ENCODE results near the gene TFRC. TPM values are rescaled to one million over a fixed set of nuclear protein-coding genes. Genes with fewer than 3 reads are reported as not detected.

Gene TFRC
- total and polyA plus RNA-seq, 3 donors from 2014 or later: 38.6 to 77.0 (median 72.1) TPM

DNA sequence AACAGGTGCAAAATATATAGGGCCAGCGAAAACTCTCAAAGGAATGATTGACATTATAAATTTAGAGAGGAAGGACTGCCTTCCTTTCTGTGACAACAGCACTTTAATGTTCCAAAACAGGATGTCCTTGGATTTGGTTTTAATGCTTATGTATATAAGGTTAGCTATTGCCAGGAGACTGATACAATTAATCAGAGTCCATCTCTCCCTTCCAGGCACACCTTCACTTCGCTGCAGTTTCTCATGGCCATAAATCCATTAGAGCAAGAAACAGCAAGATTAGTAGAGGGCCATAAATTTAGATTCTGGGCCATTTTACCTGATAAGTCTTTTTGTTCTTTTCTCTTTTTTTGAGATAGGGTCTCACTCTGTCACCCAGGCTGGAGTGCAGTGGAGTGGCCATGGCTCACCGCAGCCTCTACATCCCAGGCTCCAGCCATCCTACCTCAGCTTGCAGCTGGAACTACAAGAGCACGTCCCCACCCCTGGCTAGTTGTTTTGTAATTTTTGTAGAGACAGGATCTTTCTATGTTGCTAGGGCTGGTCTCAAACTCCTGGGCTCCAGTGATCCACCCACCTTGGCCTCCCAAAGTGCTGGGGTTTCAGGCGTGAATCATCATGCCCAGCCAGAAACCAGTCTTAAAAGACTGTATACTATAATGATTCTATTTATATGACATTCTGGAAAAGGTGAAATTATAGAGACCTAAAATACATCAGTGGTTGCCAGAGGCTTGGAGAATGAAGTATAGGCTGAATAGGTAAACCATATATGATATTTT, 15.7 kb upstream of the TFRC start:
- DNase-seq: no peak
- WGBS, 2 donors: 83 to 86% methylated on average over 5 of the region's 5 CpGs
- H3K9me3 ChIP-seq: no peaks in the 10 kb centered on the region
- no peaks in the 10 kb centered on the region for H3K36me3 ChIP-seq (ENCODE audit: low read depth, missing control alignments)
- TF ChIP-seq CTCF (IDR thresholded peaks at IDR 0.05) (no peak), POLR2A (IDR thresholded peaks at IDR 0.05) (no peak)
- no peaks in the 10 kb centered on the region for H3K27me3 ChIP-seq
- no peak overlapping the region for H3K4me3 ChIP-seq
- intact Hi-C loops (cut with DNase I; ENCODE audit: low total_unique reads): no loop called here
- H3K4me1 ChIP-seq: no peaks in the 10 kb centered on the region
- H3K27ac ChIP-seq: no peak overlapping the region

DNA sequence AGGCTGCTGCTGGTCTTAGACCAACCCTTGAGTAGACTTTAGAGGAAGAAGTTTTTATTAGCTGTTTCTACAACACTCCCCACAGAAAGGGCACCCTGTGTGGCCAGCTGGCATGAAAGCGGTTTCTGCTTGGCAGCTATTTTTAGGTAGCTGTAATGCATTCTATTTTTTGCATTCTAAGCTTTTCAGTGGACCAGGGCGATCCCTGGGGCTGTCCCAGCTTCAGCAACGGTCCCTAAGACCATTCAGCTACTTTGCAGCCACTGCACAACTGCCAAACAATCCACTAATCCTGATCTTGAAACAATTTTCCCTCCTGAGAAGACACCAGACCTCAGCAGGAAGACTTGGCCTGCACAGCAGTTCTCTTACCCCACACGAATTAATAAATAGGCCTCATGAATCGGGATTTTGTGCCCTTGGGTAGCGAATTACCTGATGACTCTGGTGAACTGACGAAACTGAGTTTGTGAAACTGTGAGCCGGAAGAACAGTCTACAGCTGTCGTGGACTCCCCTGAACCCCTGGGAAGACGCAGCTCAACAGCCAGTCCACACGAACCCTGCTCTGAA, 14.6 kb upstream of the TFRC start:
- no peak overlapping the region for H3K27ac ChIP-seq
- 75 to 77% methylated on average over 9 to 11 of the region's 11 CpGs for WGBS, 2 donors
- H3K4me3 ChIP-seq: no peak overlapping the region
- H3K4me1 ChIP-seq: no peaks in the 10 kb centered on the region
- H3K27me3 ChIP-seq: no peaks in the 10 kb centered on the region
- intact Hi-C loops (cut with DNase I; ENCODE audit: low total_unique reads): no loop called here
- no peaks in the 10 kb centered on the region for H3K9me3 ChIP-seq
- TF ChIP-seq POLR2A (IDR thresholded peaks at IDR 0.05): no peak
- TF ChIP-seq CTCF (IDR thresholded peaks at IDR 0.05): no peak
- no peaks in the 10 kb centered on the region for H3K36me3 ChIP-seq (ENCODE audit: low read depth, missing control alignments)
- DNase-seq: no peak

- Histone ChIP-seq H3K27ac (no peak overlapping the region), H3K4me3 (no peak overlapping the region), H3K27me3 (no peaks in the 10 kb centered on the region), H3K4me1 (no peaks in the 10 kb centered on the region), H3K36me3 (ENCODE audit: low read depth, missing control alignments) (no peaks in the 10 kb centered on the region), H3K9me3 (no peaks in the 10 kb centered on the region)
- 72 to 74% methylated on average over 7 of the region's 7 CpGs for WGBS, 2 donors
- TF ChIP-seq CTCF (IDR thresholded peaks at IDR 0.05) (no peak), POLR2A (IDR thresholded peaks at IDR 0.05) (no peak)
- intact Hi-C loops (cut with DNase I; ENCODE audit: low total_unique reads): no loop called here
- no peak for DNase-seq
Measured at GRCh38 chr3:196093317-196094111, 11.6 kb upstream of the TFRC start.

- H3K9me3 ChIP-seq: no peaks in the 10 kb centered on the region
- no peak overlapping the region for H3K27ac ChIP-seq
- no peak for DNase-seq
- no peak overlapping the region for H3K4me3 ChIP-seq
- H3K27me3 ChIP-seq: no peaks in the 10 kb centered on the region
- H3K4me1 ChIP-seq: no peaks in the 10 kb centered on the region
- no peaks in the 10 kb centered on the region for H3K36me3 ChIP-seq (ENCODE audit: low read depth, missing control alignments)
- 74% methylated on average over 5 of the region's 5 CpGs for WGBS, 2 donors
- TF ChIP-seq POLR2A (IDR thresholded peaks at IDR 0.05) (no peak), CTCF (IDR thresholded peaks at IDR 0.05) (no peak)
- intact Hi-C loops (cut with DNase I; ENCODE audit: low total_unique reads): no loop called here
Measured at GRCh38 chr3:196087906-196088305, 6.0 kb upstream of the TFRC start.
